Prostate gland (tissue), 2 donors: ENCODE data around the gene ABTB1. TPM values are rescaled to one million over a fixed set of nuclear protein-coding genes. Genes with fewer than 3 reads are reported as not detected.

Experiments
- DNase-seq: peaks from one replicate; pipeline ENCODE4 v3.0.0-alpha.2; 2019; ENCODE audit warnings: low spot score
- H3K27ac ChIP-seq, 2 donors: fragments of 200-600 bp; sonication (generic); 2 replicates each; pipeline ENCODE4 v1.5.1; 2017 to 2019
- H3K27me3 ChIP-seq: fragments of 200-600 bp; sonication (generic); replicated peaks from 2 replicates; pipeline ENCODE4 v1.5.1; 2019; ENCODE audit not compliant: insufficient read depth
- H3K36me3 ChIP-seq, 2 donors: fragments of 200-600 bp; sonication (generic); 1 replicate in 1 of 2; 2 replicates in 1 of 2; pipeline versions ENCODE4 v1.5.1 to v1.8.1; 2017 to 2019
- H3K4me1 ChIP-seq: fragments of 200-600 bp; sonication (generic); replicated peaks from 2 replicates; pipeline ENCODE4 v1.5.1; 2019
- H3K4me3 ChIP-seq, 2 donors: fragments of 200-600 bp; sonication (generic); 2 replicates each; pipeline ENCODE4 v1.5.1; 2017 to 2019
- H3K9me3 ChIP-seq: fragments of 200-600 bp; sonication (generic); 2 replicates; pipeline ENCODE4 v1.5.1; 2017
- POLR2A ChIP-seq: fragments of 450-650 bp; IDR thresholded peaks from one replicate; pipeline ENCODE4 v1.6.1; 2016; ENCODE audit warnings: antibody characterized with exemption, mild to moderate bottlenecking
- POLR2AphosphoS5 ChIP-seq: sonication (generic); formaldehyde crosslinking; IDR thresholded peaks from one replicate; pipeline ENCODE4 v1.6.1; 2017; ENCODE audit warnings: antibody characterized with exemption
- WGBS: methylation state at CpG from one replicate; pipeline ENCODE4 v1.1.5; 2018; 5-methylcytosine and 5-hydroxymethylcytosine counted together
- intact Hi-C: fragments of 100-400 bp; cut with DNase I; formaldehyde crosslinking; loops from one replicate; pipeline ENCODE4 v1.14.2; 2022
- total RNA-seq, 2 donors: library from RNA; depleted of rRNA; stranded (reverse); fragments of >200 nt; gene quantifications; one replicate each; pipeline ENCODE4 v1.1.0, GENCODE V29; 2016
- TF ChIP-seq, protein P1 (sequence below), 4 experiments: fragments of 200-600 bp in 2 of 4; fragments of 450-650 bp in 2 of 4; sonication (generic) in 2 of 4; IDR thresholded peaks; 1 replicate in 3 of 4; 2 replicates in 1 of 4; pipeline ENCODE4 v1.5.1; 2016 to 2019; ENCODE audit warnings: antibody characterized with exemption in 4 of 4, mild to moderate bottlenecking in 2 of 4, moderate library complexity in 2 of 4

Gene ABTB1
- total RNA-seq, 2 donors from 2014 or later = 33.4 to 60.2 TPM

DNA sequence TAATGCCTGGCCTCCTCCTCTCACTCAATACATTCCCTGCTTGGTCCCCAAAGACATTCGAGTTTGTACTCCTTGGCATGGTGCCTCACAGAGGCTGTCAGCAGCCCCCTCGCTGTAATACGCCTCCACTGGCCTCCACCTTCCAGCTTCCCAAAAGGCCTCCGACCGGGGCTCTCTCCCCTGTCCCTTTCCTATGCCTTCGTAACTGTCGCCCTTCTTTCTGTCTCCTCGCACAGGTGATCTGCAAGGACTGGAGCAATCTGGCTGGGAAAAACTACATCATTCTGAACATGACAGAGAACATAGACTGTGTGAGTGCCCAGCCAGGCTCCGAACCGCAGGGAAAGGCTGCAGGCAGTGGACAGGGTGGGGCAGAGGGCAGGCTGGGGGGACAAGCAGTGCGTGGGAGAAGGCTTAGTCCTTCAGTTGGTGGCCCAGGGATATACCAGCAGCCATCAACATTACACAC, 10.7 kb upstream of the ABTB1 start:
- intact Hi-C loops = no loop called here
- Histone ChIP-seq H3K27ac (no peak overlapping the region), H3K4me1 (no peaks in the 10 kb centered on the region), H3K4me3 (no peak overlapping the region), H3K9me3 (no peaks in the 10 kb centered on the region), H3K27me3 (no peaks in the 10 kb centered on the region), H3K36me3 (no peaks in the 10 kb centered on the region)
- no peak for TF ChIP-seq POLR2AphosphoS5
- TF ChIP-seq, protein P1, sequence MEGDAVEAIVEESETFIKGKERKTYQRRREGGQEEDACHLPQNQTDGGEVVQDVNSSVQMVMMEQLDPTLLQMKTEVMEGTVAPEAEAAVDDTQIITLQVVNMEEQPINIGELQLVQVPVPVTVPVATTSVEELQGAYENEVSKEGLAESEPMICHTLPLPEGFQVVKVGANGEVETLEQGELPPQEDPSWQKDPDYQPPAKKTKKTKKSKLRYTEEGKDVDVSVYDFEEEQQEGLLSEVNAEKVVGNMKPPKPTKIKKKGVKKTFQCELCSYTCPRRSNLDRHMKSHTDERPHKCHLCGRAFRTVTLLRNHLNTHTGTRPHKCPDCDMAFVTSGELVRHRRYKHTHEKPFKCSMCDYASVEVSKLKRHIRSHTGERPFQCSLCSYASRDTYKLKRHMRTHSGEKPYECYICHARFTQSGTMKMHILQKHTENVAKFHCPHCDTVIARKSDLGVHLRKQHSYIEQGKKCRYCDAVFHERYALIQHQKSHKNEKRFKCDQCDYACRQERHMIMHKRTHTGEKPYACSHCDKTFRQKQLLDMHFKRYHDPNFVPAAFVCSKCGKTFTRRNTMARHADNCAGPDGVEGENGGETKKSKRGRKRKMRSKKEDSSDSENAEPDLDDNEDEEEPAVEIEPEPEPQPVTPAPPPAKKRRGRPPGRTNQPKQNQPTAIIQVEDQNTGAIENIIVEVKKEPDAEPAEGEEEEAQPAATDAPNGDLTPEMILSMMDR (IDR thresholded peaks at IDR 0.05) = no peak
- TF ChIP-seq POLR2A = no peak
- WGBS = 86% methylated on average over 11 of the region's 11 CpGs
- no peak for DNase-seq

DNA sequence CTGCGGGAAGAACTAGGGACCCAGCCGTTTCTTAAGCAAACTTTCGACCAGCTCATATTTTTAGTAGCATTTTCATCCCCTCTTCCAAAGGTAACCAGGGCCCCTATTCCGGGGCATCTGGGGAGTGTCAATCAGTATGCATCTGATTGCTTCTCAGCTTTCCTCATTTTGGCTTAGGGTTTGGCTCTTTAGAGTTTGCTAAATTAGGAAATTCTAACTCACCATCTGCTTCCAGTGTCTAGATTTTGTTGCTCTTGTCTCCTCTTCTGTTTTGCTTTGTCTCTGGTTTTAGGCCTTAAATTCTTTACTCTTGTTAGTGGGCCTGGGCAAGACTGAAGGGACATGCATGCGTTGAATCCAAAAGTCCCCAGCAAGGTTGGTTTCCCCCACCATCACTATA, 9.6 kb upstream of the ABTB1 start:
- intact Hi-C loops = no loop called here
- no peaks in the 10 kb centered on the region for H3K27me3 ChIP-seq
- 84% methylated on average over 5 of the region's 5 CpGs for WGBS
- H3K9me3 ChIP-seq = no peaks in the 10 kb centered on the region
- H3K4me3 ChIP-seq = no peak overlapping the region
- H3K4me1 ChIP-seq = no peaks in the 10 kb centered on the region
- TF ChIP-seq POLR2A (no peak), POLR2AphosphoS5 (no peak)
- TF ChIP-seq, protein P1 (IDR thresholded peaks at IDR 0.05) = no peak
- DNase-seq = no peak
- H3K36me3 ChIP-seq = no peaks in the 10 kb centered on the region
- no peak overlapping the region for H3K27ac ChIP-seq

DNA sequence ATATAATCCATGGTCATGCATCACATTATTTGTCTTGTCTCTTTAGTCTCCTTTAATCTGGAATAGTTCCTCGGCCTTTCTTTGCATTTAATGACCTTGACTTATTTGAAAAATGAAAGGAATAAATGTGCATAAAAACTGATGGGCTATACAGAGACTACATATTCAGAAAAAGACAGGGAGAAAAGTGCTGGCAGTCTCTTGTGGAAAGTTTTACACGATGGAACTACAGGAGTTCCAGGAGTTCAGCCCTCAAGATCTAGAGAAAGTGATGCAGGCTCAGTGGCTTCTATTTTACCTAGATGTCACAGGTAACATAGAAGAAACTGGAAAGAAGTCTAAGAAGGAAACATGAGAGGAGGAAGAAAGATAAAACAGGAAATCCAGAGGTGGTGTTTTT, 7.6 kb upstream of the ABTB1 start:
- H3K4me3 ChIP-seq = no peak overlapping the region
- DNase-seq = no peak
- H3K36me3 ChIP-seq = no peaks in the 10 kb centered on the region
- TF ChIP-seq POLR2A = no peak
- TF ChIP-seq, protein P1 (IDR thresholded peaks at IDR 0.05) = no peak
- no peak for TF ChIP-seq POLR2AphosphoS5
- H3K4me1 ChIP-seq = no peaks in the 10 kb centered on the region
- WGBS = 94% methylated on average over 2 of the region's 2 CpGs
- no peaks in the 10 kb centered on the region for H3K27me3 ChIP-seq
- H3K9me3 ChIP-seq = no peaks in the 10 kb centered on the region
- no peak overlapping the region for H3K27ac ChIP-seq
- intact Hi-C loops = no loop called here

DNA sequence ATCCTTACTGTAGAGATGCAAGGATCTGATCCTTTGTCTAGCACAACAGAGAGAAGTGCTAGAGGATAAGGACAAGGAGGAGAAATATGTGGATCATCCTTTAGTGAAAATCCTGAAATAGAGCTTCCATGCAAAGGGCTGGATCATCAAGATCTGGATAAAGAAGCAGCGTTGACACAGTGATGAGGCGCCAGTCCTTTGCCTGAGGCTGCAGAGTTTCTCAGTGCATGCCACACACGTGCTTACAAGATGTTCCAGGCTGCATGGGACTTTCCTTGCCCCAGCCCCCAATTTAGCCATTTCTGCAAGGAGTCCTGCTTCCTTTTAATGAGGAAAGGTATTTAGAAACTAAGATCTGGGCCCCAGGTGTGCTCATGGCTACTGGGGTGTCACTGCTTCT, 7.2 kb upstream of the ABTB1 start:
- Histone ChIP-seq H3K36me3 (no peaks in the 10 kb centered on the region), H3K27ac (no peak overlapping the region), H3K4me1 (no peaks in the 10 kb centered on the region), H3K27me3 (no peaks in the 10 kb centered on the region), H3K9me3 (no peaks in the 10 kb centered on the region), H3K4me3 (no peak overlapping the region)
- DNase-seq = no peak
- 91% methylated on average over 3 of the region's 3 CpGs for WGBS
- TF ChIP-seq, protein P1 (IDR thresholded peaks at IDR 0.05) = no peak
- TF ChIP-seq POLR2A (no peak), POLR2AphosphoS5 (no peak)
- intact Hi-C loops = no loop called here

DNA sequence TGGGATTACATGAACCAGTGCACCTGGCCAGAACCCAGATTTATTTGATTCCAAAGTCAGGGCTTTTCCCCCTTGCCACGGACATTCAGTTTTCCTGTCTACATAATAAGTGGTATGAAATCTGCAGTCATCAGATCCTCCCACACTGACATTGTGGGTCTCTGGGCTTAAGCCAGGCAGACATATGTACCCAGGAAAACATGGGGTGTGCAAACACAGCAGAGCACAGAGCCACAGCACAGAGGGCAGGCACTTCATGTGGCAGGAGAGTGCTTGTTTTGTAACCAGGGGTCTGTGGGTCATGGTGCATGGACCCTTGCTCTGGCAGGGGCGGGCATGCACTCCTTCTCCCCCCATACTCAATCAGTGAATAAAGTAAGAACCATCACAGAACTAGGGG, 6.1 kb upstream of the ABTB1 start:
- H3K27ac ChIP-seq = no peak overlapping the region
- WGBS = 72% methylated on average over 2 of the region's 2 CpGs
- no peak for DNase-seq
- intact Hi-C loops = no loop called here
- no peak overlapping the region for H3K4me3 ChIP-seq
- H3K9me3 ChIP-seq = no peaks in the 10 kb centered on the region
- H3K27me3 ChIP-seq = no peaks in the 10 kb centered on the region
- no peaks in the 10 kb centered on the region for H3K36me3 ChIP-seq
- TF ChIP-seq POLR2AphosphoS5 (no peak), POLR2A (no peak)
- TF ChIP-seq, protein P1 (IDR thresholded peaks at IDR 0.05) = no peak
- H3K4me1 ChIP-seq = no peaks in the 10 kb centered on the region
